ENCODE results near the gene HNRNPLL. TPM values are rescaled to one million over a fixed set of nuclear protein-coding genes. Genes with fewer than 3 reads are reported as not detected.

HNRNPLL gene
- total and polyA plus RNA-seq, 2 of the 8 experiments (the other 6 are each of a cell fraction or from before 2014, with no cell fraction given) = 18.6 to 69.3 TPM

GRCh38 chr2:38527338-38528007 lies 75.3 kb downstream of the HNRNPLL start:
- H3K27ac ChIP-seq (ENCODE audit: low read depth, low read length) = no peak overlapping the region
- H2BK120ac ChIP-seq (replicated peaks; ENCODE audit: low read depth, low read length) = no peak overlapping the region
- no peak overlapping the region for H3K14ac ChIP-seq (ENCODE audit: insufficient read length)
- FAIRE-seq (no peak), DNase-seq (ENCODE audit: low read depth in 1 of 2, low spot score in 2 of 2) (no peak)
- WGBS, 2 experiments (ENCODE audit: extremely low coverage in 1 of 2, insufficient coverage in 1 of 2, insufficient read length in 1 of 2, insufficient replicate concordance in 2 of 2, low coverage in 1 of 2, low lambda C conversion rate in 2 of 2, missing lambda C conversion rate in 1 of 2) = 88 to 100% methylated on average over 1 to 5 of the region's 5 CpGs
- no peak overlapping the region for H2BK5ac ChIP-seq (ENCODE audit: low read depth, low read length)
- no peaks in the 10 kb centered on the region for H4K20me1 ChIP-seq (replicated peaks in 1 of 2; ENCODE audit: control insufficient read depth in 1 of 2, insufficient read depth in 2 of 2, low read length in 2 of 2)
- no peak overlapping the region for H3K18ac ChIP-seq (ENCODE audit: extremely low read depth, low read length)
- H3K79me2 ChIP-seq (ENCODE audit: control insufficient read depth in 1 of 2, insufficient read depth in 2 of 2, low read length in 2 of 2) = no peaks in the 10 kb centered on the region
- H3K79me1 ChIP-seq (ENCODE audit: low read depth, low read length) = no peaks in the 10 kb centered on the region
- no peak overlapping the region for H4K5ac ChIP-seq (ENCODE audit: insufficient read length, low read depth, low read length)
- no peak overlapping the region for H4K8ac ChIP-seq (ENCODE audit: extremely low read depth, insufficient read depth, low read length)
- no peak overlapping the region for H2AK5ac ChIP-seq (ENCODE audit: low read depth, low read length)
- H3K56ac ChIP-seq (replicated peaks; ENCODE audit: insufficient read length, low read depth, low read length) = no peak overlapping the region
- H3K27me3 ChIP-seq (replicated peaks in 1 of 4; ENCODE audit: control insufficient read depth in 3 of 4, extremely low read depth in 1 of 4, insufficient read depth in 3 of 4, low read length in 3 of 4) = 0 out of 7 replicates have a peak, but pooled peaks cover 0 to 2% (median 0%) of the 10 kb centered on the region in 4 experiments
- H2BK15ac ChIP-seq (ENCODE audit: low read length) = no peak overlapping the region
- no peak overlapping the region for H3K4ac ChIP-seq (replicated peaks; ENCODE audit: insufficient read length, low read depth, low read length)
- H3K4me2 ChIP-seq (ENCODE audit: insufficient read depth in 1 of 2, low read depth in 2 of 2, low read length in 2 of 2) = peak overlapping the region; percentile 59 to 67
- H3K23me2 ChIP-seq (ENCODE audit: low read depth, low read length) = no peaks in the 10 kb centered on the region
- H3K4me3 ChIP-seq (ENCODE audit: extremely low read depth in 1 of 4, insufficient read depth in 2 of 4, low read depth in 3 of 4, low read length in 4 of 4) = peak overlapping the region in 3 of 4 experiments; percentile 9 to 53 (median 11); a peak in 5 of 8 replicates
- no peak overlapping the region for H2BK20ac ChIP-seq (ENCODE audit: low read length)
- ChIA-PET POLR2A (ENCODE audit: partially characterized antibody) (no interaction called here), CTCF (ENCODE audit: partially characterized antibody) (interaction anchor here (1.0 to 1.3 kb wide), 3 partner anchors 10 to 166 kb away, joined by 3 to 4 read pairs (median 3); no protein-coding TSS in a partner anchor)
- no peak overlapping the region for H4K91ac ChIP-seq (replicated peaks; ENCODE audit: insufficient read length, low read length)
- peaks cover 4 to 11% (median 6%) of the 10 kb centered on the region in 4 experiments; a peak in 6 of 7 replicates for H3K4me1 ChIP-seq (replicated peaks in 1 of 4; ENCODE audit: control insufficient read depth in 3 of 4, insufficient read depth in 4 of 4, low read length in 3 of 4)
- H3K36me3 ChIP-seq (ENCODE audit: control insufficient read depth in 2 of 4, insufficient read depth in 4 of 4, low read length in 3 of 4) = no peaks in the 10 kb centered on the region
- no peak overlapping the region for H3K23ac ChIP-seq (ENCODE audit: insufficient read length)
- H3K9ac ChIP-seq (replicated peaks in 1 of 4; ENCODE audit: extremely low read depth in 1 of 4, low read depth in 3 of 4, low read length in 3 of 4) = no peak overlapping the region
- H2AFZ ChIP-seq (ENCODE audit: low read length) = peak overlapping the region; percentile 99
- no peak overlapping the region for H2BK12ac ChIP-seq (ENCODE audit: low read depth, low read length)
- no peaks in the 10 kb centered on the region for H3K9me3 ChIP-seq (ENCODE audit: insufficient read depth in 2 of 2, low read depth in 1 of 2, low read length in 1 of 2)
- no peak for TF ChIP-seq GTF2F1 (IDR thresholded peaks at IDR 0.05; ENCODE audit: borderline replicate concordance, low read depth, low read length)
- no peak for TF ChIP-seq USF2 (IDR thresholded peaks at IDR 0.05; ENCODE audit: low read length)
- TF ChIP-seq SIRT6 (IDR thresholded peaks at IDR 0.05; ENCODE audit: low read length) = no peak
- TF ChIP-seq CTBP2 (IDR thresholded peaks at IDR 0.05; ENCODE audit: borderline replicate concordance, insufficient read depth, insufficient read length, low read length) = no peak
- no peak for TF ChIP-seq YY1 (IDR thresholded peaks at IDR 0.05; ENCODE audit: low read depth, low read length)
- TF ChIP-seq RXRA (IDR thresholded peaks at IDR 0.05; ENCODE audit: insufficient read depth, low read depth, low read length) = no peak
- TF ChIP-seq SP4 (IDR thresholded peaks at IDR 0.05; ENCODE audit: low read length) = no peak
- TF ChIP-seq TAF7 (optimal IDR thresholded peaks at IDR 0.05; ENCODE audit: borderline replicate concordance, low read depth, low read length) = no peak
- no peak for TF ChIP-seq SAP30 (IDR thresholded peaks at IDR 0.05; ENCODE audit: insufficient read depth, insufficient replicate concordance, low read length)

All from H1 (cell line).